Suppressor macrophage treated with lipopolysaccharide for 1 hour (primary cell): ENCODE data around the gene BRD3.

Experiments used
- DNase-seq, 3 donors: peaks; one replicate each; pipeline ENCODE4 v3.0.0-alpha.2; 2020 to 2022

BRD3 gene

DNA sequence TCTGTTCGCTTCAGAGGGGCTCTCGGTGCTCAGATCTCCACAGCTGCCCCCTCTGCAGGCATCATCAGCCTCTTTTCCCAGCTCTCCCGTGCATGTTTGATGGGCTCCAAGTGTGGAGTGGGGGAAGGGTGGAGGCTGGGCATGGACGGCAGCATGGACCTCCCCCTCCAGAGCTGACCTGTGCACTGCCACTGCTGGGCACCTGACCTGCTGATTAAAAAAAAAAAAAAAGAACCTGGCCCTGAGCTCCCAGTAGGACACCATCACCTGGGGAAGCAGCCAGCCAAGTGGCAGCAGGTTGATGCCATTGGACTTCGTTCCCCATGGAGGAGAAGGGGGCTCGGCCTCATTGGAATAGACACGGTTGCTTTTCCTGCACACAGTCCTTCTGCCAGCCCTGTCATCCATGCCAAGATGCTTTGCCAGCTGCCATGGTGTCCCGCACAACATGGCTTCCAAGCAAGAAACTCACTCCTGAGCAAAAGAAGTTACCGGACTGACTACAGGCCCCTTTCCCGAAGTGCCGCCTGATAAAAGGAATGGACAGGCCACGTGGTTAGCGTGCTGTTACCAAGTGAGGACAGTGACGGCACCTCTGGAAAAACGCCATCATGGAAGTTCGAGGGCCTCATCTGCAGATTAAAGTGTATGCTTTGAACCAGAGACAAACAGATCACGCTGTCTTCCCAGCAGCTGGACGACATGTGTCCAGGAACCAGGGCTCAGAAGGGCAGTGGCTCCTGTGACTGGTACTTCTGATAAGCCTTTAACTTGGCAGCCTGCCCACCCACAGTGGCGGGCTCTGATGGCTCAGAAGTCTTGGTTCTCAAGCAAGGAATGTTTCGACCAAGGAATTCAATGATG lies 57.3 kb downstream of the BRD3 start:
- no peak for DNase-seq

DNA sequence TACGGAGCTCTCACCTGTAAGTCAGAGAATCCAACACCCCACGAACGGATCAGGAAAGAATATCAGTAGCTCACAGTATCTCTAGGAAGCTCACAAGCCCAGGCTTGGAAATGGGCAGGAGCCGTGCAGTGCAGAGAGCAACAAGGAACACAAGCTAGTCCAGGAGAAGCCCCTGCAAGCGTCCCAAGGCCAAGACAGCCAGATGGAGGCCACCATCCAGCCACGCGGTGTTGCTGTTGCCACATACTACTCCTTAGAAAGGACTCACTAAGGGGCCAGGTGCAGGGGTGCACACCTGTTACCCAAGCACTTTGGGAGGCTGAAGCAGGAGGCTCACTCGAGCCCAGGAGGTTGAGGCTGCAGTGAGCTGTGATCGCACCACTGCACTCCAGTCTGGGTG lies 60.3 kb downstream of the BRD3 start:
- no peak for DNase-seq

DNA sequence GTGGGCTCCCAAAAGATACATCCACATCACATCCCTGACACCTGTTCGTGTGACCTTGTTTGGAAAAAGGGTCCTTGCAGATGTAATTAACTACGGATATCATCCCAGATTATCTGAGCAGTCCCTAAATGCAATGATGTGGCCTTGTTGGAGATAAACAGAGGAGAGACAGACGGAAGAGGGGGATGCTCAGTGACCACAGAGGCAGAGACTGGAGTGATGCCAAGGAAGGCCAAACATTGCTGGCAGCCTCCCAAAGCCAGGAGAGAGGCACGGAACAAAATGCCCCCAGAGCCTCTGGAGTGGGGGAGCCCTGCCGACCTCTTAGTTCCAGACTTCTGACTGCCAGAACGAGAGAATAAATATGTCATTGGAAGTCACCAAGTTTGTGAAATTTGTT lies 60.7 kb downstream of the BRD3 start:
- no peak for DNase-seq

DNA sequence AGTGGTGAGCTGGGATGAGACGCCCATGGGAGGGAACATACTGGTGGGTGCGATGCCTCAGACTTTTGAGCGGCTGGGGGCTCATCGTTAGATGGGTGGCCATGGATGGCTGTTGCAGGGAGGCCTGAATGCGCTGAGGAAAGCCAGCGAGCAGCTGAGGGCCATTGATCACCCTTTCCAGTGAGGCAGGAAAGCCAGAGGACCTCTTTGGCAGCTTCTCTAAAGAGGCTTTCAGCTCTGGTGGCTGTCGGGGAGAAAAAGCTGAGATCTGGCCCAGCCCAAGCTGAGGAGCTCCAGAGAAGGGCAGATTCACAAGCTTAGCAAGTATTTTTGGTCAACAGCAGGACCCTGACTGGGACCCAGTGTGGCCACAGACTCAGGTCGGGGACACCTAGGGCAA lies 62.4 kb downstream of the BRD3 start:
- no peak for DNase-seq

DNA sequence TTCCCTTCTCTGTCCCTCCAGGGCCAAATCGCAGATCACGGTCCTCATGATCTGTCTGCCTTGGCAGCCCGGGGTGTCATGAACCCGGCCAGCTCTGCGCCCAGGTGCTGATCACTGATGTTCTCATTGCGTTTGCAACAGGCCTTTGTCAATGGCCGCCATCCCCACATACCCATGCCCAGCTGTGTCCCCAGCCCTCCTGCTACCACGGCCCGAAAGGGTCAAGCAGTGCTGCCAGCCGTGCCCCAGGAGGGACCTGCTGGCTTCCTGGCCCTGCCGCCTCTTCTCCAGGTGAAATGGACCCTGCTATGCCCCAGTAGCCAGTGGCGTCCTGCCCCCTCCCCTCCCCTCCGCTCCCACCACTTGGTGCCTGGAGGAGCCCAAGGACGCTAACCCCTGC lies 62.9 kb downstream of the BRD3 start:
- DNase-seq, result no peak

DNA sequence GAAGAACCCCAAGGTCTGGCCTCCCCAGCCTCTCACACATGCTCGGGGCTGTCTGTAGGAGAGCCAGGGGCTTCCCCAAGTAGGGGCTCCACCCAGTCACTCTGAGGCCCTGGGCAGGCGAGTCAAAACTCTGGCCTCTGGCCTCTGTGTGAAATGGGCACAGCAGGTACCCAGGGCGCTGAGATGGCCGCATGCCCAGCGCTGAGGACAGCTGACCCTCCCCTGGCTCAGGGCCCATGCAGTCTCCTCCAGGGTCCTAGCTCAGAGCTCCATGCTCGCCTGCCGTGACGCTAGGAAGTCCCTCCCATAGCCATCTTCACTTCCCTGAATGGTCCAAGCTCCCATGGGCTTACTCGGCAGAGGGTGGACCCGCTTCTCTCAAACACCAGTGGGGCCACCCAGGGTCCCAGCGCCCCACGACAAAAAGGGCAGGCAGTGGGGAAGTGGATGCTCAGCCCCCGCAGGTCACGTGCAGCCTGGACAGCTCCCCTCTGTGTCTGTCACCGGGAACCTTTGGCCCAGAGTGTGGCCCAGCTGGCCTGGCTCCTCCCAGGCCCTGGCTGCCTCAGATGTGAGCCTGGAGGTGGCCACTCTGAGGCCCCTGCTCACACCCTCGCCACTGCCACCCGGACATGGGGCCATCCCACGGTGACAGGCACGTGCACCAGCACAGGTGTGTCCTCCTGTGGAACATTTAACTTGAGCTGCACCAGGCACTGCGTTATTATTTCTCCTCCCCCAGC lies 63.5 kb downstream of the BRD3 start:
- no peak for DNase-seq

DNA sequence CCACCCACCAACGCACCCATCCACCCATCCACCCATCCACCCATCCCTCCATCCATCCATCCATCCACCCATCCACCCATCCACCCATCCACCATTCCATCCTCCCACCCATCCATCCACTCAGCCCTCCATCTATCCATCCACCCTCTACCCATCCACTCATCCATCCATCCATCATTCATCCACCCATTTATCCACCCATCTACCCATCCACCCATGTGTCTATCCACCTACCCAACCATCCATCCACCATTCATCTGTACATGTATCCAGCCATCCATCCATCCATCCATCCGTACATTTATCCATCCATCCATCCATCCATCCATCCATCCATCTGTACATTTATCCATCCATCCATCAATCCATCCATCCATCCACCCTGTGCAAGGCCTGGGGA lies 64.6 kb downstream of the BRD3 start:
- no peak for DNase-seq

DNA sequence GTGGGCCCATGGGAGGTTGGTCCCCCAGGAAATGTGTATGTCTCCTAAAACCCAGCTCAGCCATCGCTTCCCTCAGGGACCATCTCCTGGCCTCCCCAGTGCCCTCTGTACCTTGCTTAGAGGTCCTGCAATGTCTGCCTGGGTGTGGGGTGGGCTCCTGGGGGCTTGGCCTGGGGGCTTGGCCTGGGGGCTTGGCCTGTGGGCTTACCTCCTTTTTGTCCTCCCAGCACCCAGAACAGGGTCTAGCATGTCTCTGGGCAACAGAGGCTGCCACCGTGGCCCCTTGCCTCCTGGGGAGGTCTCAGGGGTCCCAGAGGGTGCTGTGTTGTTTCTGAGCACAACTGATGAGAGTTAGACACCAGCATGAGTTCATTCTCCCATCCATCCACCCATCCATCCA lies 65.0 kb downstream of the BRD3 start:
- no peak for DNase-seq

DNA sequence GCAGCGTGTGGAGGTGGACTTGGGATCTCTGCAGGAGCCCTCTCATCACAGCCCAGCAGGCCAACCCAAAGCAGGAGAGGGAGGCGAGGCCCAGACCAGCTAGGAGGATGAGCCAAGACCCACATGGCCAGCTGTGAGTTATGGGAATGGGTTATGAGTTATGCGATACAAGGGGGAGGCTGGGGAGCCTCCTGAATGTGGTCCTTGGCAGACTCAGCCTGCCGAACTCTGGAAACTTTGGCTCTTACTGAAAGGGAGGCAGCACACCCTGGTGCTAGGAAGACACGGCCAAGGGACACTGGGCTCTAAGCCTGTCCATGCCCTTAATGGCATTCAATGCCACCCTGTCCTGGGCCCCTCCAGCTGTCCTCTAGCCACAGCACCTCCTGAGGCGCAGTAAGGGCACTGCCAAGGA lies 68.0 kb downstream of the BRD3 start:
- DNase-seq, result no peak

DNA sequence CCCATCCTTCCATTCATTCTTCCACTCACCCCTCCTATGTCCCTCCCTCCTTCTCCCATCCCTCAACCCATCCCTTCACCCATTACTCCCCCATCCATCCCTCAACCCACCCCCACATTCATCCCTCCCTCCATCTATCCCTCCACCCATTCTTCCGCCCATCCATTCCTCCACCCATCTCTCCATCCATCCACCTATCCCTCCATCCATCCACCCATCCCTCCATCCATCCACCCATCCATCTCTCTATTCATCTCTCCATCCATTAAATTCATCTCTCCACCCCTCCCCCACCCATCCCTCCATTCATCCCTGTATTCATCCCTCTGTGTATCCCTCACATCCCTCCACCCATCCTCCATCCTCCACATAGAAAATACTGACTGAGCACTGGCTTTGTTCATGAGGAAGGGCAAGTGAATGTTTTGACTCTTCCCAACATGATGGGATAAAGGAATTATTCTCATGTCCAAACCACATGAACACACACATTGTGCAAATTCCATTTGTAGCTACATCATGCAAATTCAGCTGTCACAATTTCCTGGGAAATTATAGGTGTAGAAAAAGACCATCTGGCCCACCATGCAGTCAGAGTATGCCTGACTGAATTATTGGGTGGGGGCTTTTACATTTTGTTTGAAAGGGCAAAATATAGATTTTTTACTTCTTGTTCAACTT lies 68.8 kb downstream of the BRD3 start:
- no peak for DNase-seq

DNA sequence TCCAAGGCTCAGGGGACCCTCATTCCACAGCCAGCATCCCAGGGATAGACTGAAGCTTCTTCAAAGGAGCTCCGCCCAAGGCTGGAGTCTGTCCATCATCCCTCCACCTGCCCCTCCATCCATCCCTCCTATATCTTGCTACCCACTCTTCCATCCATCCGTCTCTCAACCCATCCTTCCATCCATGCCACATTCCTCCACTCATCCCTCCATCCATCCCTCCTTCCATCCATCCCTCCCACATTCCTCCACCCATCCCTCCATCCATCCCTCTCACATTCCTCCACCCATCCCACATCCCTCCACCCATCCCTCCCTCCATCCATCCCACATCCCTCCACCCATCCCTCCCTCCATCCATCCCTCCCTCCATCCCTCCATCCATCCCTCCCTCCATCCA lies 70.2 kb downstream of the BRD3 start:
- no peak for DNase-seq

DNA sequence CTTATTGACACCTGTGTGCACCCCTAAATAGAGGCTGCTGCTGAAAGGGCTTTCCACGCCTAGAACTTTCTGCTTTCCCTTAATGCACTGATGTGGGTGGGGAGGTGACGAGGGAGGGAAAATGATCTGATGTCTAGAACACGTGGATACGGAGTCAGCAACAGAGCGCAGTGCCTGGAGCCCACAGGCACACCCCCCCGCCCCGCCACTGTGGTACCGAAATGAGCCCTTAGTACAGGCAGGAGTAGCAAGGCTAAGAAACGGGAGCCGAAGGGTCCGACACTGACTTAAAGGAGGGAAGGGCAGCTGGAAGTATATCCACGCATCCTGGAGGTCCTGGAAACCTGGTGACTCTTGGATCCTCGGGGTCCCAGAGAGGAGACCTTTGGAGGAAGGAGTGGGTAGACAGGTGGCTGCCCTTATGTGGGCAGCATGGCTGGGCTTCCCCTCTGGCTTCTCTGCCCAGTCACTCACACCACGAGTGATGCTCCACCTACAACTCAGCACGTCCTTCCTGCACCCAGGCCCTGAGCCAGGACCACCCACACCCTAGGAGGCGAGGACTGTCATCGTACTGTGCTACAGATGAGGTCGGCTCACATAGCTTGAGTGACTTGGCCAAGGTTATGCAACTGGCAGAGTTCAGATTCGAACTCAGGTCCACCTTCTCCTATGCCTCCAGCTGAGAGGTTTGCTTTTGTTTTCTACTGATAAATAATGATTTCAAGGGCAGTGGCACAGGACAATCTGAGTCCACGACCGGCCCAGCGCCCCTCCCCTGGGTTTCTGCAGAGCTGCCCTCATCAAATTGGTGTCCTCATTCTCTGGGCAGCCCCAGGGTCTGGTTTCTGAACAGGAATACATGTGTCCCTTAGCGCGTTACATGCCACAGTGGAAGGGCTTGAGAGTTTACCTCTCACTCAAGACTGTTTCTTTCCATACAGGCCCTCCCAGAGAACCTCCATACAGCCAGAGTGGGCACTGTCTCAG lies 71.0 kb downstream of the BRD3 start:
- peak; percentile 42 to 47 (median 43) for DNase-seq

DNA sequence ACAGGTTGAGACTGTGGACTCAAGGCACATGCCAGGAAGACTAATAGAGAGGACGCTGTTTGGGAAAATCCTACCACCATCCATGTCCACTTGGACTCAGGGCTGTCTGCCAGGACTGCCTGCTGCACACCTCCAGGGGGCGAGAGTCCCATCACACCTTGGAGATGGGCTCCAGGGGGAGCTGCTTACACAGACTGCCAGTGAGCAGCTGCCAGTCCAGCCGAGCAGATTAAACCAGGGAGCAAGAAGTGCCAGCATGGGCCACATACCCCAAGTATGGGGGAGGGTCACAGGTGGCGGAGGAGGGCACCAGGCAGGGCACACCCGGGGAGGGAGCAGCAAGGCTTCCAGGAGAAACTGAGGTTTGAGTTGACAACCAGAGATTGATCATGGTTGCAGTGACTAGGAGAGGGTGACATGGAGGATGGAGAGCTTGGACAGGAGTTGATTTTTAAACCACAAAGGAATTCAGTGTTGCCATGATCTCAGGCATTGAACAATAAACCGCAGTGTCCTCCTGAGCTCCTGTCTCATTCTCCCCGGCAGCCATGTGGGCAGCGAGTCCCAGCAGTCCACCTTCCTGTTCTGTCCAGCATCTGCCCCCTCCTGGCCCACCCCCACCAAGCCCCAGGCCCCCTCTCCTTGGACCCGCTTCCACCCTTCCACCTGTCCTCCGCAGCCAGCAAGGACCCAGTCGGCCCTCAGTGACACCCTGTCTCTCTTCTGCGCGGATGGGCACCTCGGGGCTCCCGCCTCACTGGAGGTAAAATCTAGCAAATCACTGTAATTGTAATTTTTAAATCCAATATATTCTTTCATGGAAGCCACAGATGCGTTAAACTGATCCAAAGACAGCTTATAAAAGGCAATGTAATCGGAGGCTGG lies 72.6 kb downstream of the BRD3 start:
- DNase-seq, result peak in 2 of 3 donors; percentile 9 to 15

DNA sequence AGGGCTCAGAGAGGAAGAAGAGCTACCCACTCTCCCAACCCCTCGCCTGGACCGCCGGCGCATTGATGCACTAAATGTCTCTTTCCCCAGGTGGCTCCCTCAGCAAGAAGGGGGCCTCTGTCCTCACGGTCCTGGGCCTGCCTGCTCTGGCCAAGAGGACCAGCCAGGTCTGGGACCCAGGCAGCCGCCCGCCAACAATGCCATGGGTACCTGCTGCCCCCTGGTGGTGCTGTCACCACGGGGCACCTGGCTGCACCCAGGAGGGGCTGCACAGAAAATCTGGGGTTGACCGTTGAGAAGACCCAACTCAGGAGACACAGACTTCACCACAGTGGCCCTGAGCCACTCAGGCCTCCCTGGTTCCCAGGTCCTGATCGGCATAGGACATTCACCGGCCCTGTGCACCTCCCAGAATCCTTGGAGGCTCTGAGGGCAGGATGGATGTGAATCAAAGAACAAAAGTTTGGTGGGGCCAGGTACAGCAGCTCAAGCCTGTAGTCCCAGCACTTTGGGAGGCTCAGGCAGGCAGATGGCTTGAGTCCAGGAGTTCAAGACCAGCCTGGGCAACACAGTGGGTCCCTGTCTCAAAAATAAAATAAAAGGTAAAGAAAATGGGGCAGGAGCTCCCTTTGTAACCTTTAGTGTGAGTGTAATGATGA lies 73.3 kb downstream of the BRD3 start:
- DNase-seq, result peak; percentile 77 to 92 (median 88)

DNA sequence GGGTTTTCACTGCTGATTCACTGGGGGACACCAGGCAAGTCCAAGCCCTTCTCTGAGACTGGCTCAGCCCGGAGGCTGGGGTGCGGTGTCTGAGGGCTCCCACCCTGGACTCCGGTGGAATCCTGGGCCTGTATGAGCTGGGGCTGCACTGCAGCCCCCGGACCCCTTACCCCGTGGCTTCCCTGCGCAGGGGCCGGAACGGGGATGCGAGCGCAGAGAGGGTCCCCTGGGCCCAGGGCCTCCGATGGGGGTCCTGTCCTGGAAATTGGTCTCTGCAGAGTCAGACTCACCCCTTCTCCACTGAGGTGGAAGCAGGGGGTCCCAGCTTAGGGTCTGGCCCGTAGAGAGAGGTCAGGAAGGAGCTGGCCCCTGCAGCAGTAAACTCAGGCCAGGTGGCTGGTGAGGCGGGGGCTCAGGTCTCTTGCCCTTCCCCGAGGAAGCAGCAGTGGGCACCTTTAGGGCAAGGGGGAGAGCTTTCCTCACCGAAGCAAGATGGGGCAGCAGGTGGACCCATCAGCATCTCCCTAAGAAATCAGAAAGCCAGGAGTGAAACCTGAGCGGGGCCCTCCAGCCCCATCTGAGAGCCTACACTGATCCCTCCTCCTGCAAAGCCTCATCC lies 74.1 kb downstream of the BRD3 start:
- DNase-seq, result no peak

DNA sequence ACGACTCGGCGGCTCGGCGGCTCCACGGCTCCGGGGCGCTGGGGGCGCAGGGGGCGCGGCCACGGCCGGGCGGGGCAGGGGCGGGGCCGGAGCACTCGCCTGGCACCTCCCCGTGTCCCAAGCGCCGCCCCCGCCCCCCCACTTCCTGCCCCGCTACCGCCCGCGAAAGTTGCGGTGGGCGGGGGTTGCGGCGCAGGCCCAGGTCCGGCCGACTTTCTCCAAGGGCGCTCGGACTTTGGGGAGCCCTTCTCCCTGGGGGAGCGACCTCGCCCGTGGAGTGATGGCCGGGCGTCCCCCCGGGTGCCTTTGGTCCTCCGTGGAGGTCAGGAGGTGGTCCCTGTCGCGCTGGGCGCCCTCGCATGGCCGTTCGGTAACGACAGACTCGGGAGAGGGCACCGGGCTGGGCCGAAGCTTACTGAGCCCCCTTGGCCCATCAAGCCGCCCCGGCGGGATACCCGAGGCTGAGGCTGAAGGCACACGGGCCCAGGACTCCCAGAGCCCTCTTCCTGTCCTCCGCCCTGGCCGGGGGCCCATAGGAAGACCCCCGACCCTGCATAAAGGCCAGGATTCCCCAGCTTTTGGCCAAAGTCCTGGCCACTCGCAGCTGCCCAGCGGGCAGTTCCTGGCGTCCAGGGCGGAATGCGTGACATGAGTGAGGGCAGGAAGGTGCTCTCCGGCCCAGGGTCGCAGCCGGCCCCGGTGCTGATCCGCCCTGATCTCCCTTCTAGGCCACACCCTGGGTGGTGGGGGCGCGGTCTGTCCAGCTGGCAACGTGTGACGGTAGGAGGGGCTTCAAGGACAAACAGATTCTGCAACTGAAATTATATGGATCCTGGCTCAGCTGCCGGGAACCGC lies 74.8 kb downstream of the BRD3 start:
- DNase-seq, result peak; percentile 86 to 95 (median 88)

DNA sequence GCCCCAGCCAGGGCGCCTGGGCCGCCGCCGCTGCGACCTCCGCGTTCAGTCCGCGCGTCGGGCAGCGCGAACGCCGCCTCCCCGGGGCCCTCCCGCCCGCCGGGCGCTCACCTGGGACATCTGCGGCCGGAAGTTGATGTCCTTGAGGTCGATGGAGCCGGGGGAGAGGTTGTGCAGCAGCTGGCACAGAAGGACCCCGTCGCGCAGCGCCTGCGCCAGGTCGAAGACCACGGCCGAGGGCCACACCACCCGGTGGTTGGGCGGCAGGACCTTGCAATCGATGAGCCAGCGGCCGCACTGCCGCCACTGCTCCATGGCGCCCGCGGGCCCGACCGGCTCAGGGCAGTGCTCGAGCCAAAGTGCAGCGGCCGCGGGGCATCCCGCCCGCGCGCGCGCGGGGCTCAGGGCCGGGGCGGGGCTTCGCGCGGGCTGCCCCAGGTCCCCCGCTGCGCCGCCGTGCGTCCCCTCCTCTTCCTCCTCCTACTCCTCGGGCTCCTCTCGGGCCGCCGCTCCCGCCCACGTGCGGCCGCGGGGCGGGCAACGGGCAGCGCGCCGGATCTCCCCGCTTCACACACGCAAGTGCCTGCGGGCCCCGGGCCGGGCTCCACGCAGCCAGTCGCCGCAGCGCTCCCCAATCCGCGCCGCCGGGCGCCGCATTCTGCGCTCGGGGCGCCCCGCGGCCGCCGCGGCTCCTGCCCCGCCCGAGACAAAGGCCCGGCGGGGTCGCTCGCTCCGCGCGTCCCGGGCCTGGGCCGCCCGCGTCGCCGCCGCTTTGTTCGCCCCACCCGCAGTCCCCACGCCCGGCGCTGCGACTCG lies 75.7 kb downstream of the BRD3 start, which contains the start of gene VAV2:
VAV2 (minus strand) TSS at position 361 of the 816 bp plus-strand sequence; CDS start at position 315, 46 bp downstream.
- peak; percentile 66 to 87 (median 72) for DNase-seq
